ENCODE data around the gene PNP.
A peak's percentile ranks its signal among the peaks of the same experiment; 100 is the strongest.

The PNP gene

GRCh38 chr14:20454516-20455354 is 14.5 kb upstream of the PNP start, which contains the start of the genes APEX1 and OSGEP:
Gene APEX1 (plus strand): TSS chr14:20455226. CDS start chr14:20455646, 420 bp downstream.
Gene OSGEP (minus strand): TSS chr14:20454812. CDS start chr14:20454683, 129 bp downstream.
- peak within 1 kb of the TSS; percentile 97 for H3K4me3 ChIP-seq (ENCODE audit: low read depth, low read length)
- peak; percentile 98 for DNase-seq
- TF ChIP-seq CTCF (IDR thresholded peaks at IDR 0.05; ENCODE audit: low read depth, low read length), result no peak
- H3K36me3 ChIP-seq, result peaks cover 51% of the 10 kb centered on the region
- H3K9me3 ChIP-seq, result no peaks in the 10 kb centered on the region
- no peaks in the 10 kb centered on the region for H3K4me1 ChIP-seq
- H3K27me3 ChIP-seq, result no peaks in the 10 kb centered on the region

DNA sequence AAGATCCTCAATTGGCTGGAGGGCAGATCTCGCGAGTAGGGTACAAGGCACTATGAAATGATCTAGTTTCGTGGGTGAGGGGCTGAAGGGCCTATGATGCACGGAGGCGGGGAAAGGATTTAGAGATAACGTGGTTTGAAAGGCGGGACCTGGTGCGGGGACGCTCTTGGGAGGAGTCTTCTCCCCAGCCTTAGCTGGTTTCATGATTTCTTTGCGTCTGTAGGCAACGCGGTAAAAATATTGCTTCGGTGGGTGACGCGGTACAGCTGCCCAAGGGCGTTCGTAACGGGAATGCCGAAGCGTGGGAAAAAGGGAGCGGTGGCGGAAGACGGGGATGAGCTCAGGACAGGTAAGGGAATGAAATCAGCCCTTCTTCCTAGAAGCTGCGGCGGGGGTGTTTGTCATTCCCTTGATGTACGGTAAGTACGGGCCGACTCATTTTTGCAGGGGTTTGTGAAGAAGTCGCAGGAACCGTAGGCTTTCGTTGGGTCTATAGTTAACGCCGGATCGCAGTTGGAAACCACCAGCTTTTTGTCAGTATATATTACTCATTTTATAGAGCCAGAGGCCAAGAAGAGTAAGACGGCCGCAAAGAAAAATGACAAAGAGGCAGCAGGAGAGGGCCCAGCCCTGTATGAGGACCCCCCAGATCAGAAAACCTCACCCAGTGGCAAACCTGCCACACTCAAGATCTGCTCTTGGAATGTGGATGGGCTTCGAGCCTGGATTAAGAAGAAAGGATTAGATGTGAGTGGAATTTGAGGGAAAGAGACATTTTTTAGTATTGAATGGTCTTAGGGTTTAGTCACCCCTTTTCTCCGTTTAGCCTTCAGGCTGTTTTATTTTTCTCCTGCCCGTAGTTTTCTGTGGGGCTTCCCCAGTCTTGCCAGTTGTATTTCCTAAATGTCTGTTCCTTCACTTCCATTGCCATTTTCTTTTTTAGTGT is 13.6 kb upstream of the PNP start:
- Histone ChIP-seq H3K4me3 (ENCODE audit: low read depth, low read length) (peak overlapping the region; percentile 97), H3K27me3 (no peaks in the 10 kb centered on the region), H3K9me3 (no peaks in the 10 kb centered on the region), H3K36me3 (peaks cover 47% of the 10 kb centered on the region), H3K4me1 (no peaks in the 10 kb centered on the region)
- DNase-seq, result no peak
- TF ChIP-seq CTCF (IDR thresholded peaks at IDR 0.05; ENCODE audit: low read depth, low read length), result no peak

- DNase-seq, result no peak
- Histone ChIP-seq H3K27me3 (no peaks in the 10 kb centered on the region), H3K4me1 (no peaks in the 10 kb centered on the region), H3K36me3 (peaks cover 40% of the 10 kb centered on the region), H3K9me3 (no peaks in the 10 kb centered on the region), H3K4me3 (ENCODE audit: low read depth, low read length) (peak overlapping the region; percentile 97)
- no peak for TF ChIP-seq CTCF (IDR thresholded peaks at IDR 0.05; ENCODE audit: low read depth, low read length)
Measured at GRCh38 chr14:20456971-20457370, 12.2 kb upstream of the PNP start.

DNA sequence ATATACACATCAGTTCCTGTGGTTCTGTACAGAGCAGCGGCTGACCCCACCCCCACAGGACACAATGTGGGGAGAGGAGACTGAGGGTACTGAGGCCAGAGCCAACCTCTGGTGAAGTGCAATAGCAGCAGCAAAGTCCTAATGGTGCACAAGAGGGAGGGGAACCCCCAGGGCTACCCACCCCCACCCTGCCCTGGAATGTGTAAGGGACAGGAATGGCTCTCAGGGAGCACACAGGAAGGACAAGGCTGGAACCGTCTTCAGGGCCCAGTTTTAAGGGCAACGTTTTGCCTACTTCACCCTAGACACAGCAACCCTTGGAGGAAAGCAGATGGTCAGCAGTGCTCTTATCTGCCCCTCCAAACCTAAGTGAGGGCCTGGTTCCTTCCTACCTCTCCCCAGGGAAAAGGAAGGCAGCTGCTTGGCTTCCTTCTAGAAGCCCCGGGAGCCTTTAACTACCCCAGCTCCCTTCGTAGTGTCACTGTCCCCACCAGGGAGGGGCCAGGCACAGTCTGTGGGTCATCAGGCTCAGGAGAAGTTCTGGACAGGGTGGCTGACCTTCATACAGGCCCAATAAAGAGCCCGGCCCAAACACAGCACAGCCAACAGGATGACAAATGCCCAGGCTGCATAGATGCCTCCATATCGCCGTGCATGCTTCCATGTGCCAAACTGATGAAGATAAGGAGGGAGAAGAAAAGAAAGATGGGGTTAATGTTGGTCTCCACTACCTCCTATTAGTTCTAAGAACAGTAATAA is 11.0 kb upstream of the PNP start:
- DNase-seq, result no peak
- no peaks in the 10 kb centered on the region for H3K4me1 ChIP-seq
- no peak for TF ChIP-seq CTCF (IDR thresholded peaks at IDR 0.05; ENCODE audit: low read depth, low read length)
- H3K4me3 ChIP-seq (ENCODE audit: low read depth, low read length), result no peak overlapping the region
- no peaks in the 10 kb centered on the region for H3K27me3 ChIP-seq
- H3K36me3 ChIP-seq, result peaks cover 37% of the 10 kb centered on the region
- no peaks in the 10 kb centered on the region for H3K9me3 ChIP-seq

DNA sequence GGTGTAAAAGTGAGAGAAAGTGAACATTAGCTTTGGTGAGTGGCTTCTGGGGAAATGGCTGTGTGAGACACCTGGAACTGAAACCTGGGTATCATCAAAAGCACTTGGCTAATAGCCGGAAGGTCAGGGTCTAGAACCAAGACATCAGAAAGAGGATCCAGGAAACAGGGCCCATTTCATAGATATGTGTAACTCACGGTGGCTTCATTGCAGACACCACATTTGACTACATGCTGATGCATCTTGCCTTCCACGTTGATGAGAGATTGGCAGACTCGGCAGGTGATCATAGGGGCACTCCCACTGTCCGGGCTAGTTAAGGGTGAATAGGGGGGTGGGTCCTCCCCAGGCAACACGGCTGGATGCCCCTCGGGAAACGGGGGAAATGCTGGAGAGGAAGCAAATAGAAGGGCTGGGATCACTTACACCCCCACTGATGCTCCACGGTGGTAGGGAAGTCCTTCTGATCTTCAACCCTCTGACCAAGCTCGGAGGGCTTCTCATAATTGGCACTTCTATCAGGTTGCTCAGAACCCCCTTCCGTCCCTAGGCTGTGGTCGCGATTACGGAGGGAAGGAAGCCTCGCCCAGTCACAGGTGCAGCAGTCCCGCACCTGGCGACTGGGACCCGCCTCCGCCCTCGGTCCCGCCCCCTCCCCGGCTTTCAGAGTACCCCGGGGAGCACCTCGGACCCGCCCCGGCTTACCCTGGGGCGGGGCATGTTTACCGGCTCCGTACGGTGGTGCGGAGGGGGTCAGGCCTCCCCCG is 8.6 kb upstream of the PNP start:
- Histone ChIP-seq H3K36me3 (peaks cover 37% of the 10 kb centered on the region), H3K27me3 (no peaks in the 10 kb centered on the region), H3K9me3 (no peaks in the 10 kb centered on the region), H3K4me1 (no peaks in the 10 kb centered on the region), H3K4me3 (ENCODE audit: low read depth, low read length) (peak overlapping the region; percentile 83)
- peak; percentile 19 for DNase-seq
- no peak for TF ChIP-seq CTCF (IDR thresholded peaks at IDR 0.05; ENCODE audit: low read depth, low read length)
